Fibroblast of skin of right quadriceps (primary cell): ENCODE data around the gene HOXD3.

Source experiments
- DNase-seq: peaks from one replicate; pipeline ENCODE4 v3.0.0-alpha.2; 2013

The HOXD3 gene

GRCh38 chr2:176135035-176135440 is 22.1 kb upstream of the HOXD3 start:
- peak; percentile 75 for DNase-seq

GRCh38 chr2:176136374-176137251 is 20.5 kb upstream of the HOXD3 start:
- peak; percentile 84 for DNase-seq

- DNase-seq, result no peak
Measured at GRCh38 chr2:176137252-176137580, 19.9 kb upstream of the HOXD3 start.

GRCh38 chr2:176137906-176138305 is 19.2 kb upstream of the HOXD3 start:
- peak; percentile 48 for DNase-seq

- DNase-seq, result peak; percentile 54
Measured at GRCh38 chr2:176138526-176138922, 18.6 kb upstream of the HOXD3 start.

GRCh38 chr2:176138923-176139660 is 18.0 kb upstream of the HOXD3 start:
- DNase-seq, result peak; percentile 57

- DNase-seq, result peak; percentile 73
Measured at GRCh38 chr2:176139661-176140512, 17.2 kb upstream of the HOXD3 start.

- peak; percentile 84 for DNase-seq
Measured at GRCh38 chr2:176140513-176141317, 16.4 kb upstream of the HOXD3 start.

- DNase-seq, result no peak
Measured at GRCh38 chr2:176142281-176142680, 14.8 kb upstream of the HOXD3 start.

GRCh38 chr2:176145085-176145969 is 11.8 kb upstream of the HOXD3 start:
- DNase-seq, result no peak

GRCh38 chr2:176146101-176146500 is 11.0 kb upstream of the HOXD3 start:
- peak; percentile 38 for DNase-seq

GRCh38 chr2:176146645-176147044 is 10.5 kb upstream of the HOXD3 start:
- DNase-seq, result no peak

GRCh38 chr2:176147210-176147799 is 9.8 kb upstream of the HOXD3 start:
- no peak for DNase-seq

- DNase-seq, result no peak
Measured at GRCh38 chr2:176147800-176148496, 9.2 kb upstream of the HOXD3 start.

- no peak for DNase-seq
Measured at GRCh38 chr2:176148751-176149421, 8.2 kb upstream of the HOXD3 start.

GRCh38 chr2:176149481-176149938 is 7.6 kb upstream of the HOXD3 start:
- no peak for DNase-seq

- DNase-seq, result no peak
Measured at GRCh38 chr2:176149939-176150583, 7.0 kb upstream of the HOXD3 start.

GRCh38 chr2:176150584-176151441 is 6.3 kb upstream of the HOXD3 start:
- DNase-seq, result no peak
